GM12891 (cell line): ENCODE measurements around the gene MAGI1.

Experiments
- PAX5 ChIP-seq: IDR thresholded peaks from 2 replicates; pipeline ENCODE4 v1.6.1; 2011; ENCODE audit warnings: low read length, moderate library complexity, mild to moderate bottlenecking; ENCODE audit not compliant: insufficient read depth, severe bottlenecking
- POLR2A ChIP-seq: IDR thresholded peaks from 2 replicates; pipeline ENCODE4 v1.6.1; 2011; ENCODE audit warnings: low read depth, low read length, control low read depth
- POLR2AphosphoS5 ChIP-seq: IDR thresholded peaks from 2 replicates; pipeline ENCODE4 v1.6.1; 2011; ENCODE audit warnings: low read depth, low read length, control low read depth
- SPI1 ChIP-seq: IDR thresholded peaks from 2 replicates; pipeline ENCODE4 v1.6.1; 2011; ENCODE audit warnings: low read depth, low read length, control low read depth
- TAF1 ChIP-seq: IDR thresholded peaks from 2 replicates; pipeline ENCODE4 v1.6.1; 2011; ENCODE audit warnings: low read depth, low read length, control low read depth

DNA sequence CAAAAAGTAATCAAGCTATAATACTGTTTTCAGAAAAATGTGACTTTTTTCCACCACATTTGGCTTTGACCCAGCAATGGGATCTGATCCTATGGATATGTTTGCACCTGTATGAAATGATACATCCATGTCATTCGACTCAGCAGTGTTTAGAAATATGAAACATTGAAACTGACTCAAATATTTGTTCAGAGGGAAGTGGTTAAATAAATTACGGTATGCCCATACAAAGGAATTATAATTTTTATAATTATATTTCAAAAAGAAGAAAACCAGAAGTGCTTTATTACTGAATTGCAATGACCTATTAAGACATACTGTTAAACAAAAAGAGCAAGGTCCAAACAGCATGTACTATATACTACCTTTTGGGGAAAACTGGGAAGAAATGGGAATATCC is 546.5 kb downstream of the MAGI1 start:
- TF ChIP-seq POLR2A (no peak), POLR2AphosphoS5 (no peak), TAF1 (no peak), PAX5 (no peak), SPI1 (no peak)
